LNCaP clone FGC (cell line): ENCODE data around the gene UTY.

Source experiments
- DNase-seq: peaks from one replicate; pipeline ENCODE4 v3.0.0-alpha.2; 2011; ENCODE audit warnings: low read depth
- H3K4me3 ChIP-seq: 2 replicates; pipeline ENCODE4 v1.5.1; 2011; ENCODE audit warnings: mild to moderate bottlenecking, low read depth, low read length, control low read depth
- TF ChIP-seq, protein P1 (sequence below): IDR thresholded peaks from 2 replicates; pipeline ENCODE4 v1.5.1; 2012; ENCODE audit warnings: mild to moderate bottlenecking; ENCODE audit not compliant: control insufficient read depth, insufficient read depth; ENCODE audit errors: extremely low read depth

UTY gene

DNA sequence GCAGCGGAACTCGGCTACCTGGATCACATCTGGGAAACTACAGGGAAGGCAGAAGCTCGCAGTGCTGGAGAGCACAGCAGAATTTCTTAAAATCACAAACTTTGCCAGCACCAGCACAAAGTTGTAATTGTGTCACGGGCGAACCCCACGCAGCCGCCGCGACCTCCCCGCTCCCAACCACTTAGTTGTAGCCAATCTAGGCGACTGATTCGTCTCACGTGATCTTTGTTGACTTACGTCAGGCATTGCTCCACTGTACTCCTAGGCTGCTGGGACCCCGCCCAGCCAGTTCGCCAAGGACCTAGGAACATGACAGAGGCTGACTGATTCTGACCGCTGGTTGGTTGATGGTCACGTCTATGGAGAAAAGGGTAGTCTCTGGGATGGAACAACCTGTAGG, at the start of gene UTY:
TSS of gene UTY (minus strand) at position 206 of the 400 bp plus-strand sequence. CDS start 368 bp downstream, outside the sequence.
- H3K4me3 ChIP-seq, result peak within 1 kb of the TSS; percentile 67
- DNase-seq, result peak; percentile 78
- TF ChIP-seq, protein P1, sequence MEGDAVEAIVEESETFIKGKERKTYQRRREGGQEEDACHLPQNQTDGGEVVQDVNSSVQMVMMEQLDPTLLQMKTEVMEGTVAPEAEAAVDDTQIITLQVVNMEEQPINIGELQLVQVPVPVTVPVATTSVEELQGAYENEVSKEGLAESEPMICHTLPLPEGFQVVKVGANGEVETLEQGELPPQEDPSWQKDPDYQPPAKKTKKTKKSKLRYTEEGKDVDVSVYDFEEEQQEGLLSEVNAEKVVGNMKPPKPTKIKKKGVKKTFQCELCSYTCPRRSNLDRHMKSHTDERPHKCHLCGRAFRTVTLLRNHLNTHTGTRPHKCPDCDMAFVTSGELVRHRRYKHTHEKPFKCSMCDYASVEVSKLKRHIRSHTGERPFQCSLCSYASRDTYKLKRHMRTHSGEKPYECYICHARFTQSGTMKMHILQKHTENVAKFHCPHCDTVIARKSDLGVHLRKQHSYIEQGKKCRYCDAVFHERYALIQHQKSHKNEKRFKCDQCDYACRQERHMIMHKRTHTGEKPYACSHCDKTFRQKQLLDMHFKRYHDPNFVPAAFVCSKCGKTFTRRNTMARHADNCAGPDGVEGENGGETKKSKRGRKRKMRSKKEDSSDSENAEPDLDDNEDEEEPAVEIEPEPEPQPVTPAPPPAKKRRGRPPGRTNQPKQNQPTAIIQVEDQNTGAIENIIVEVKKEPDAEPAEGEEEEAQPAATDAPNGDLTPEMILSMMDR, result no peak

DNA sequence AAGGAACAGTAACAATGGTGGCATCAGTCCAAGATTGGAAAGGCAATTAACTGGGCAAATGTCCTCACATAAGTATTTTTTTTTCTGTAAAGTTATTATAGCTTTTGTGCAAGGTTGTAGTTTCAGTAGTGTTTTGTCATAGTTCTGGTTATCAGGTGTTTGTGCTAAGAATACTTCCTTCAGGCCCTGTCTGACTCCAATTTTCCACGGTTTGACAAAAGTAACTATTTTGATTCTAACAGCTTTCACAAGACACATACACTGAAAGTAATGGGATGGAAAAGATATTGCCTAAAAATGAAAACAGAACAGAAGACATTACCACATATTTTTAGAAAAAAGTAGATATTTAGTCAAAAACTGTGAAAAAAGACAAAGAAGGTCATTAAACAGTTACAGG, 40.6 kb upstream of the UTY start:
- DNase-seq, result no peak
- TF ChIP-seq, protein P1, result no peak
- H3K4me3 ChIP-seq, result no peak overlapping the region

DNA sequence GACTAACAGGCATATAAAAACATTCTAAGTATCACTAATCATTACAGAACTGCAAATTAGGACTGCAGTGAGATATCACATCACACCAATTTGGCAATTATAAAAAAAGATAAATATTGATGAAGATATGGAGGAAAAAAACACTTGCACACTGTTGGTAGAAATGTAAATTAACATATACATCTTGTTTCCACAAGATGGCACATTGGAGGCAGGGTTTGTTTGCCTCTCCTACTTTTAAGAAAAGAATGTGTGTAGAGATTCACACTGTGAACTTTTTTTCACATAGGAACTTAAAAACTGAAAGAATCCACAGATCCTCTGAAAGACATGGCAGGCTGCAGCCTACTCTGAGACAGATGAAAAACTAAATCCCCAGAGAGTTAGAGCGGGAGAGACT, 21.4 kb upstream of the UTY start:
- DNase-seq, result no peak
- no peak overlapping the region for H3K4me3 ChIP-seq
- TF ChIP-seq, protein P1, result peak; percentile 33

DNA sequence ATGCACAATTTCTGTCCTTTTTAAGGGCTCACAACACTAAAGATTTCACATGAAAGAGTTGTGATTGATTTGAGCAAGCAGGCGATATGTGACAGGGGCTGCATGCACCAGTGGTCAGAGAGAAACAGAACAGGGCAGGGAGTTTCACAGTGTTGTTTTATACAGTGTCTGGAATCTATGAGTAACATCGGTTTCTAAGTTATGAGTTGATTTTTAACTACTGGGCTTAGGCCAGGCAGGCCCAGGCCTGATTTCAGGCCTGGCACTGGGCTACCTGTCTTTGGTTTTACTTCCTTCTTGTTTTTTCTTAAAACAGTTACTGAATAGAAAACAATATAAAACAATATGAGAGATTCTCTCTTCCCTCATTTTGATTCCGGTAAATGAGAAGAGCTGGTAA, 13.9 kb upstream of the UTY start:
- DNase-seq, result no peak
- TF ChIP-seq, protein P1, result no peak
- H3K4me3 ChIP-seq, result no peak overlapping the region

DNA sequence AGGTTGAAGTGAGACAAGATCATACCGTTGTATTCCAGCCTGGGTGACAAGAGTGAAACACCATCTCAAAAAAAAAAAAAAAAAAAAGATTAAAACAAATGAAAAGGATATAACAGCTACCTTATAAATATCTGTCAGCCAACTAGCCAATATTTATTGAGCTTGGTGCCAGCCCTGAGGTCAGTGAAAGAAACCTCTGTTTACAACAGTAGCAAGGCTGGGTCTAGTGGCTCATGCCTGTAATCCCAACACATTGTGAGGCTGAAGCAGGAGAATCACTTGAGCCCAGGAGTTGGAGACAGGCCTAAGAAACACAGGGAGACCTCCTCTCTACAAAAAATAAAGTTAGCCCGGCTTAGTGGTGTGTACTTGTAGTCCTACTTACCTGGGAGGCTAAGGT, 12.6 kb upstream of the UTY start:
- TF ChIP-seq, protein P1, result no peak
- DNase-seq, result no peak
- no peak overlapping the region for H3K4me3 ChIP-seq

DNA sequence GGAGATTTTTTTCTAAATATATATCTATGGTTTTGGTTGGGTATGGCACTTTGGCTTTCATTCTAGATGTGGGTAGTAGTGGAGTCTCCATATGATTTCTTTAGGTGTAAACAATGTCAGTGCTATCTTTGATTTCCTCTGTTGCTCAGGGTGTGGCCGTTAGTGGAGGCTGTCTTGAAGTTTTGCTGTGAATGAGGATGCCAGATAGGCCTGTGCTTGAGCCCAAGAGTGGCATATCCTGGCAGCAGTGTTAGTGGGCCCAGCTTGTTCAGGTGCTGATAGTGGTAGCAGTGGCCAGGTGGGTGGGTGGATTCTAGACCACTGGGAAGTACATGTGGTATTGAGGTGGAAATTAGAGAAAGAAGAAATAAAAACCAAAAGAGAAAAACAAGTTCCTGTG, 8.9 kb upstream of the UTY start:
- TF ChIP-seq, protein P1, result no peak
- no peak overlapping the region for H3K4me3 ChIP-seq
- DNase-seq, result no peak

DNA sequence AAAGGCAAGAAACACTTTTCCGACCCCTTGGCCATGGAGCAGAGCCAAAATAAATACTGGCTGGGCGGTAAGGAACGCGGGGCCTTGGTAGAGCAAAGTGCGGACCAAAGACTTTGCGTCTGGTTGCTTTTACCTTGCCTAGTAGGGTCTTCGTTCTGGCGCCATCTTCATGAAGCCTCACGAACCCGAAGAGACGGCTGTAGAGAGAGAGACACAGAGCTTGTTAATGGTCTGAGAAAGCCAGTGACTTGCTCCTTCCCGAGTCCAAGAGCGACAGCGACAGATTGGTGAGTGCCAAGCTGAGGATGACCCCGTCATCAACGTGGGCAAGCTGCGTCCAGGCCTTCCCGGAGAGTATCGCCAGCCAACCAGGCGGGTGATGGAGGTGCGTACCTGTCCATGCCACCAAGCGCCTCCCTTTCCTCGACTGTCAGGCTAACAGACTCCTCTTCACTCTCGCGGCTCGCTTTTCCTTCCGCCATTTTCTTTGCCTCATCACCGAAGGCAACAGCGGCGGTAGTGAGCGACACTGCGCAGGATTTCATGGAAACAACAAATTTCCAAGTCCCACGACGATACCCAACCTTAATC, 617 bp downstream of the UTY start:
- no peak for DNase-seq
- peak overlapping the region; percentile 67 for H3K4me3 ChIP-seq
- TF ChIP-seq, protein P1, result no peak
